GM12878 (cell line): ENCODE measurements around the gene ELAVL1. TPM values are rescaled to one million over a fixed set of nuclear protein-coding genes. Genes with fewer than 3 reads are reported as not detected.
"Not testable (repeated sequence)": the region's sequence is repeated elsewhere in the genome, so short reads cannot be mapped to it uniquely, and the experiment has no call there.

Experiments
- ATAC-seq: fragments of 200-7000 bp; cut with Tn5 transposase; 3 replicates; pipeline ENCODE4 v1.9.1; 2020; ENCODE audit warnings: mild to moderate bottlenecking, moderate library complexity
- BruUV-seq: library from RNA; stranded (reverse); fragments of 400-500 nt; replicated peaks from 2 replicates; lab custom pipeline; 2021; lab: Mats Ljungman, UMichigan
- CTCF ChIA-PET: fragments of 300-600 bp; sonication (Branson Sonifier 250); formaldehyde crosslinking; extraction: SDS; loops from one replicate; lab custom pipeline; 2021; ENCODE audit warnings: inconsistent platforms; lab: Yijun Ruan, JAX
- POLR2A ChIA-PET: fragments of 350-600 bp; formaldehyde crosslinking; extraction: SDS; loops from one replicate; lab custom pipeline; 2021; ENCODE audit warnings: inconsistent platforms; lab: Charles Lee
- RAD21 ChIA-PET: fragments of 300-600 bp; sonication (Branson Sonifier 250); formaldehyde crosslinking; loops from one replicate; lab custom pipeline; 2023; ENCODE audit warnings: antibody characterized with exemption; ENCODE audit not compliant: unreplicated experiment; lab: Charles Lee
- SMC1A ChIA-PET: fragments of 300-600 bp; sonication (Branson Sonifier 250); formaldehyde crosslinking; loops from one replicate; lab custom pipeline; 2023; ENCODE audit not compliant: unreplicated experiment, uncharacterized antibody; lab: Charles Lee
- DNase-seq: peaks from one replicate; pipeline ENCODE4 v3.0.0-alpha.2; 2011; ENCODE audit warnings: low read depth, low spot score
- FAIRE-seq: peaks from 3 replicates; lab custom pipeline; 2011; peaks lifted over from hg19 to GRCh38; lab: Jason Lieb, UNC
- H2AFZ ChIP-seq: 2 replicates; pipeline ENCODE4 v1.6.0; 2011; ENCODE audit warnings: low read depth, low read length, control low read depth; ENCODE audit not compliant: control insufficient read depth
- H3K27ac ChIP-seq: 2 replicates; pipeline ENCODE4 v1.5.1; 2011; ENCODE audit warnings: control low read depth; ENCODE audit not compliant: control insufficient read depth, insufficient read depth
- H3K27me3 ChIP-seq, 2 experiments: replicated peaks in 1 of 2; 2 replicates each; pipeline versions ENCODE4 v1.6.0 to v1.6.1; 2011; ENCODE audit warnings: low read length in 1 of 2; ENCODE audit not compliant: control insufficient read depth in 2 of 2, insufficient read depth in 2 of 2
- H3K36me3 ChIP-seq, 2 experiments: 2 replicates each; pipeline ENCODE4 v1.5.1; 2011; ENCODE audit warnings: low read length in 1 of 2; ENCODE audit not compliant: control insufficient read depth in 2 of 2, insufficient read depth in 2 of 2
- H3K4me1 ChIP-seq: 2 replicates; pipeline ENCODE4 v1.6.1; 2011; ENCODE audit warnings: mild to moderate bottlenecking, low read length, moderate library complexity, mixed read lengths; ENCODE audit not compliant: control insufficient read depth, insufficient read depth
- H3K4me2 ChIP-seq: 2 replicates; pipeline ENCODE4 v1.6.0; 2011; ENCODE audit warnings: control low read depth; ENCODE audit not compliant: control insufficient read depth, insufficient read depth
- H3K4me3 ChIP-seq: fragments of 200-600 bp; sonication (generic); 2 replicates; pipeline ENCODE4 v1.5.1; 2016
- H3K79me2 ChIP-seq: 2 replicates; pipeline ENCODE4 v1.6.0; 2011; ENCODE audit warnings: low read length; ENCODE audit not compliant: control insufficient read depth, insufficient read depth
- H3K9ac ChIP-seq: 2 replicates; pipeline ENCODE4 v1.8.0; 2011; ENCODE audit warnings: low read length, control low read depth, mixed read lengths; ENCODE audit not compliant: control insufficient read depth, insufficient read depth
- H3K9me3 ChIP-seq: replicated peaks from 3 replicates; pipeline ENCODE4 v1.5.1; 2011; ENCODE audit warnings: mild to moderate bottlenecking, low read length; ENCODE audit not compliant: control insufficient read depth, insufficient read depth
- H4K20me1 ChIP-seq: 2 replicates; pipeline ENCODE4 v1.6.0; 2011; ENCODE audit not compliant: control insufficient read depth, insufficient read depth
- NRF1 ChIP-seq: conservative IDR thresholded peaks from 2 replicates; pipeline ENCODE4 v1.6.1; 2011; ENCODE audit warnings: mild to moderate bottlenecking, low read depth, low read length, improper control_type of control experiment
- POLR2AphosphoS2 ChIP-seq: IDR thresholded peaks from 2 replicates; pipeline ENCODE4 v1.6.1; 2011; ENCODE audit warnings: low read depth, mild to moderate bottlenecking, low read length, improper control_type of control experiment, moderate library complexity
- WGBS: methylation state at CpG from one replicate; pipeline ENCODE4 v1.1.6; 2016; ENCODE audit warnings: low lambda C conversion rate; ENCODE audit not compliant: insufficient replicate concordance, insufficient coverage; ENCODE audit errors: missing lambda C conversion rate; 5-methylcytosine and 5-hydroxymethylcytosine counted together
- in situ Hi-C: fragments of 300-500 bp; cut with MboI; formaldehyde crosslinking; loops from 9 replicates; pipeline ENCODE4 v1.14.3; 2018; ENCODE audit warnings: mixed read lengths
- intact Hi-C: fragments of 100-400 bp; cut with micrococcal nuclease; formaldehyde crosslinking; loops from one replicate; pipeline ENCODE4 v1.14.2; 2022; ENCODE audit not compliant: unreplicated experiment
- polyA plus RNA-seq, 11 experiments: library from polyadenylated mRNA; depleted of rRNA in 4 of 11; unstranded in 6 of 11; stranded (reverse) in 5 of 11; fragments of >200 nt; fragmentation: Nextera tagmentation in 4 of 11; fragmentation: Illumina TruSeq in 1 of 11; extraction: Ambion mirVana in 4 of 11; extraction: Trizol in 1 of 11; gene quantifications; 1 replicate in 1 of 11; 2 replicates in 10 of 11; pipeline versions ENCODE4 v1.2.1 to v1.2.3, GENCODE V29; 2011 to 2016; ENCODE audit warnings: inconsistent platforms in 2 of 11, missing spikeins in 2 of 11, low read depth in 1 of 11
- total RNA-seq, 4 experiments: library from RNA; depleted of rRNA in 3 of 4; stranded (reverse); fragments of >200 nt in 3 of 4; fragmentation: Illumina TruSeq in 1 of 4; extraction: Trizol in 1 of 4; gene quantifications; 2 replicates each; pipeline versions ENCODE4 v1.2.1 to v1.2.3, GENCODE V29; 2013 to 2021

ELAVL1 gene
- total and polyA plus RNA-seq, 10 of the 15 experiments (the other 5 are each of a cell fraction or from before 2014, with no cell fraction given), result 7.4 to 155 (median 70.3) TPM

DNA sequence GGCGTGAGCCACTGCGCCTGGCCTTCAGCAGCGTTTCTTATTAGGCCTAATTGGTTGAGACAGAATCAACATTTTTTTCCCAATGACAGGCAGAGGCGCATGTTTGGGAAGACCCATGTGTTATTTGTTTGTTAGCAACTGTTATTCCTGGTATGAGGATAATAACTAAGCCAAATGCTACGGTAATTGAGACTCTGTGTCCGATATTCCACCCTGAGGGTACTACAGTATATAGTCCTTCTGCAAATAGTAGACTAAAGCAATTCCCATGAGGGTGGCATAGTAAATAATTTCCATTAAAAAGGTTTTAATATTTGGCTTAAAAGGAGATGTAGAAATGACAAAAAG is 28.7 kb upstream of the ELAVL1 start:
- SMC1A ChIA-PET, result no interaction called here
- H4K20me1 ChIP-seq, result no peaks in the 10 kb centered on the region
- ATAC-seq, result no peak
- in situ Hi-C loops, result no loop called here
- no TSS peak for BruUV-seq
- no peaks in the 10 kb centered on the region for H3K4me1 ChIP-seq
- TF ChIP-seq POLR2AphosphoS2 (no peak), NRF1 (no peak)
- H3K27me3 ChIP-seq, result no peaks in the 10 kb centered on the region; a peak in 1 of 4 replicates
- H3K27ac ChIP-seq, result no peak overlapping the region
- 59% methylated on average over 6 of the region's 6 CpGs for WGBS
- intact Hi-C loops, result no loop called here
- RAD21 ChIA-PET, result no interaction called here
- no peaks in the 10 kb centered on the region for H3K36me3 ChIP-seq
- POLR2A ChIA-PET, result no interaction called here
- DNase-seq, result no peak
- CTCF ChIA-PET, result no interaction called here
- H3K9ac ChIP-seq, result no peak overlapping the region
- FAIRE-seq, result no peak
- H3K4me3 ChIP-seq, result no peak overlapping the region
- H3K9me3 ChIP-seq, result no peaks in the 10 kb centered on the region
- H3K79me2 ChIP-seq, result no peaks in the 10 kb centered on the region
- H3K4me2 ChIP-seq, result no peak overlapping the region
- no peak overlapping the region for H2AFZ ChIP-seq

DNA sequence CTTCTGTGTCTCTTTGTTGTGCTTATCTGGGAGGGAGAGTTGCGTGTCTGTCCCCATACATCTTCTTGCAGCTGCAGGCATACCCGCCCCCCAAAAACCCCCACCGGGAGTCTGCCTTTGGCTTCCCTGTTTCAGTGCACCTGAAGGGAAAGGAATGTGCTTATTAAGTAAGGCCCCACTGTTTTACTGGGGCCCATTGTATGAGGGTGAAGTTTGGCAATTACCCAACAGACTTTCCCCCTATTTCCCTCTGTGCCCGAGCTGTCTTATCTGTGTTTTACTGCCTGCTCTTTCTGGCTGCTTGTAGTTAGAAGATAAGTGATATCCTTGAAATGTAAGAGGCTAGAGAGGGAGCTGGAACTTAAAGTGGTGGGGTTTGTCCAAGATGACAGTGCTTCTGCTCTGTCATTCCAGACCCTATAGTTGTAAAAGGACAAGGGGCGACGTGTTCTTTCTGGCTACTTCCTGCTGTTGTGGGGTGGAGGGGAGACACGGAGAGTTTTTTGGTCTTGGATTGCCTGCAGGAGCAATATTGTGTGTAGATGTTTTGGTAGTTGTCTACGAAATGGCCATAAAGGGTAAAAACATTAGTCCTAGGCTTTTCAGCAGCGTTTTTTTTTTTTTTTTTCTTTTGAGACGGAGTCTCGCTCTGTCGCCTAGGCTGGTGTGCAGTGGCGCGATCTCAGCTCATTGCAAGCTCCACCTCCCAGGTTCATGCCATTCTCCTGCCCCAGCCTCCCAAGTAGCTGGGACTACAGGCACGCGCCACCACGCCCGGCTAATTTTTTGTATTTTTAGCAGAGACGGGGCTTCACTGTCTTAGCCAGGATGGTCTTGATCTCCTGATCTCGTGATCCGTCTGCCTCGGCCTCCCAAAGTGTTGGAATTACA is 28.1 kb upstream of the ELAVL1 start:
- H3K4me2 ChIP-seq, BruUV-seq, ATAC-seq, POLR2A ChIA-PET, H3K4me1 ChIP-seq, H3K27me3 ChIP-seq, H3K9ac ChIP-seq, H3K36me3 ChIP-seq, RAD21 ChIA-PET, H2AFZ ChIP-seq, SMC1A ChIA-PET, intact Hi-C loops, H3K27ac ChIP-seq, H3K4me3 ChIP-seq, FAIRE-seq, H4K20me1 ChIP-seq, in situ Hi-C loops, H3K9me3 ChIP-seq, H3K79me2 ChIP-seq, CTCF ChIA-PET, DNase-seq: not testable (repeated sequence)
- WGBS, result 67% methylated on average over 18 of the region's 22 CpGs
